Thyroid gland (tissue), 4 donors: ENCODE results near the gene PWWP3B.

Source experiments
- CTCF ChIP-seq, 6 experiments: fragments of 200-600 bp in 3 of 6; fragments of 450-650 bp in 3 of 6; sonication (generic) in 3 of 6; IDR thresholded peaks; one replicate each; pipeline ENCODE4 v1.5.1; 2016 to 2019; ENCODE audit warnings: antibody characterized with exemption in 6 of 6, mild to moderate bottlenecking in 2 of 6, inconsistent platforms in 1 of 6, moderate library complexity in 1 of 6
- POLR2A ChIP-seq, 2 donors: fragments of 450-650 bp; IDR thresholded peaks; one replicate each; pipeline ENCODE4 v1.6.1; 2017; ENCODE audit warnings: antibody characterized with exemption in 2 of 2, mild to moderate bottlenecking in 2 of 2, moderate library complexity in 1 of 2

DNA sequence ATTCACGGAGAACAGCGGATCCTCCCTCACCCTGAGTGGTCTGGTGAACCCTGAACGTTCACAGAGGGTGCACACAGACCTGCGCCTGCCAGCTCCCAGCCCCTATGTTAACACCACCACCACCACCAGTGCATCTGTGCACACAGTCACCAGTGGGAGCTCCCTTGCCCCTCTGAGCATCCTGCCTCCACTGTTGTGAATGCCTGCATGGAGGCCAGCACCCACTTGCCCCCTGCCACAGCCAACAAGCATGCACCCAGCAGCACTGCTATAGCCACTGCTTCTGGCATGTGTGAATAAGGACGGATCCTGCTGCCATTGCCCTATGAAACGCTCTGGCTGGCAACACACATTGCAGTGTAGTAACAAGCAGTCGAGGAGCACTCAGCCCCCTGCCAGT is 29.1 kb upstream of the PWWP3B start:
- TF ChIP-seq CTCF (IDR thresholded peaks at IDR 0.05) (no peak), POLR2A (IDR thresholded peaks at IDR 0.05) (no peak)
